K562 (cell line): ENCODE data around the gene SNX9. TPM values are rescaled to one million over a fixed set of nuclear protein-coding genes. Genes with fewer than 3 reads are reported as not detected.

ENCODE experiments used
- ARHGAP35 ChIP-seq: fragments of 450-650 bp; IDR thresholded peaks from 2 replicates; pipeline ENCODE4 v1.6.1; 2018; ENCODE audit not compliant: partially characterized antibody
- GATAD2B ChIP-seq: fragments of 450-650 bp; IDR thresholded peaks from 2 replicates; pipeline ENCODE4 v1.6.1; 2017; ENCODE audit warnings: mild to moderate bottlenecking, borderline replicate concordance
- HNRNPLL ChIP-seq: fragments of 200-400 bp; formaldehyde crosslinking; IDR thresholded peaks from 2 replicates; pipeline ENCODE4 v1.6.1; 2017; ENCODE audit warnings: low read length, low read depth, mild to moderate bottlenecking; ENCODE audit not compliant: poor library complexity, severe bottlenecking
- LCOR ChIP-seq: sonication (generic); formaldehyde crosslinking; IDR thresholded peaks from 2 replicates; pipeline ENCODE4 v1.8.0; 2022; ENCODE audit warnings: mild to moderate bottlenecking, missing genetic modification reagents
- MAFF ChIP-seq: IDR thresholded peaks from 2 replicates; pipeline ENCODE4 v1.6.1; 2012; ENCODE audit warnings: low read length, improper control_type of control experiment
- NEUROD1 ChIP-seq: fragments of 150-350 bp; IDR thresholded peaks from 2 replicates; pipeline ENCODE4 v1.6.1; 2014; ENCODE audit warnings: borderline replicate concordance, low read length, low read depth; ENCODE audit not compliant: partially characterized antibody
- RAD21 ChIP-seq, 2 experiments: fragments of 250-450 bp in 1 of 2; fragments of 450-650 bp in 1 of 2; sonication (Bioruptor Pico) in 1 of 2; formaldehyde crosslinking in 1 of 2; IDR thresholded peaks in 1 of 2; conservative IDR thresholded peaks in 1 of 2; 2 replicates each; pipeline versions ENCODE4 v1.4.0 to v1.8.0; 2020 to 2022; ENCODE audit warnings: mild to moderate bottlenecking in 2 of 2, moderate library complexity in 1 of 2
- RNF2 ChIP-seq: sonication (generic); IDR thresholded peaks from 2 replicates; pipeline ENCODE4 v1.6.1; 2016
- SMAD2 ChIP-seq: fragments of 150-350 bp; IDR thresholded peaks from 2 replicates; pipeline ENCODE4 v1.6.1; 2014; ENCODE audit warnings: low read depth, mild to moderate bottlenecking, low read length
- SREBF1 ChIP-seq: fragments of 150-350 bp; IDR thresholded peaks from 2 replicates; pipeline ENCODE4 v1.6.1; 2014; ENCODE audit warnings: antibody characterized with exemption, low read depth, low read length, borderline replicate concordance
- TBL1XR1 ChIP-seq, 2 experiments: IDR thresholded peaks; 2 replicates each; pipeline ENCODE4 v1.6.1; 2012; ENCODE audit warnings: improper control_type of control experiment in 2 of 2, low read length in 2 of 2, mild to moderate bottlenecking in 1 of 2
- TCFL5 ChIP-seq: fragments of 250-450 bp; sonication (Bioruptor Pico); conservative IDR thresholded peaks from 2 replicates; pipeline ENCODE4 v1.6.1; 2021; ENCODE audit warnings: mild to moderate bottlenecking, moderate library complexity, matching md5 sums
- TEAD4 ChIP-seq, 2 experiments: sonication (generic) in 1 of 2; formaldehyde crosslinking in 1 of 2; IDR thresholded peaks; 2 replicates each; pipeline versions ENCODE4 v1.6.1 to v1.8.0; 2012 to 2022; ENCODE audit warnings: borderline replicate concordance in 1 of 2, inconsistent platforms in 1 of 2, low read length in 1 of 2, mild to moderate bottlenecking in 1 of 2, missing genetic modification reagents in 1 of 2
- ZKSCAN1 ChIP-seq: fragments of 150-350 bp; IDR thresholded peaks from 2 replicates; pipeline ENCODE4 v1.6.1; 2016; ENCODE audit warnings: low read depth, low read length
- polyA plus RNA-seq, 8 experiments: library from polyadenylated mRNA; depleted of rRNA in 4 of 8; stranded (reverse) in 5 of 8; unstranded in 3 of 8; fragments of >200 nt; fragmentation: Nextera tagmentation in 2 of 8; fragmentation: Illumina TruSeq in 1 of 8; extraction: Ambion mirVana in 2 of 8; extraction: Trizol in 1 of 8; gene quantifications; 2 replicates each; pipeline versions ENCODE4 v1.2.1 to v1.2.3, GENCODE V29; 2011 to 2014; ENCODE audit warnings: inconsistent platforms in 1 of 8, missing spikeins in 1 of 8
- total RNA-seq, 7 experiments: library from RNA; depleted of rRNA in 6 of 7; stranded (reverse); fragments of >200 nt in 6 of 7; fragmentation: Illumina TruSeq in 2 of 7; extraction: Trizol in 2 of 7; gene quantifications; 2 replicates each; pipeline versions ENCODE4 v1.2.1 to v1.2.3, GENCODE V29; 2011 to 2021; ENCODE audit warnings: low replicate concordance in 1 of 7
- TF ChIP-seq, protein P1 (sequence below), 2 experiments: fragments of 450-650 bp; IDR thresholded peaks; 2 replicates each; pipeline ENCODE4 v1.6.1; 2016; ENCODE audit warnings: mild to moderate bottlenecking in 2 of 2, borderline replicate concordance in 1 of 2, low read depth in 1 of 2, moderate library complexity in 1 of 2
- TF ChIP-seq, protein P2 (sequence below): sonication (generic); formaldehyde crosslinking; IDR thresholded peaks from 2 replicates; pipeline ENCODE4 v1.9.0; 2022; ENCODE audit warnings: mild to moderate bottlenecking, missing genetic modification reagents
- TF ChIP-seq, protein P3 (sequence below): fragments of 250-450 bp; sonication (Bioruptor Pico); IDR thresholded peaks from 2 replicates; pipeline ENCODE4 v1.8.0; 2022; ENCODE audit warnings: moderate library complexity, mild to moderate bottlenecking, inconsistent platforms

Gene SNX9
- total and polyA plus RNA-seq, 9 of the 15 experiments (the other 6 are each of a cell fraction or from before 2014, with no cell fraction given), result 6.0 to 81.7 (median 57.1) TPM

DNA sequence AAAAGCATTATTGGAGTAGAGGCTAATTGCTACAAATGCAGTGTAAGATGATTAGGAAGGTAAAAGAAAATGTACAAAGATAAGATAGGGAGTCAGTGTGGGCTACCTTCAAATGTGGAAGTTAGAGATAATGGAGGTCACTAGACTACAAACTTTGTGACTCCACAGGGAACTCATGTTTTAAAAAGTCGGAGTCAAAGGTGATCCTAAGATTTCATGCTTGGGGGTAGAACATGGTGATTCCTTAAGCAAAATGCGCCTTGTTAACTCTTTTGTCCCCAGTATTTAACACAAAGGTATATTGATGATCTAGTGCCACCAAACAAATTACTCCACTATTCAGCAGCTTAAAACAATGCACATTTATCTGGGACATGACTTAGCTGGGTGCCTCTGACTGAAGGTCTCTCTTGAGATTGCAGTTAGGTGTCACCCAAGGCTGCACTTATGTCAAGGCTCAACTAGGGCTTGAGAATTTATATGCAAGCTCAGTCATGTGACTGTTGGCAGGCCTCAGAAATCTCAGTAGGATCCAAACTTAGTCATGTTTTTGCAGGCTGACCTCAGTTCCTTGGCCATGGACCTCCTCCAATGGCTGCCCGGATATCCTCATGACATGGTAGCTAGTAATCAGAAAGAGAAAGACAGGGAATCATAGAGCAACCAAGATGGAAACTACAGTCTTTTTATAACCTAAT is 11.4 kb upstream of the SNX9 start (continued):
- TF ChIP-seq HNRNPLL (no peak), LCOR (CRISPR knock-in tag) (no peak), TEAD4 (IDR thresholded peaks at IDR 0.05; ENCODE audit: low read length) (peak; percentile 97), TEAD4 (CRISPR knock-in tag; IDR thresholded peaks at IDR 0.05; ENCODE audit: borderline replicate concordance) (no peak), NEUROD1 (peak; percentile 28), RAD21 (CRISPR knock-in tag; conservative IDR thresholded peaks at IDR 0.05 in 1 of 2, IDR thresholded peaks at IDR 0.05 in 1 of 2) (peak in 1 of 2 experiments; percentile 41; a peak in 1 of 4 replicates), TBL1XR1 (IDR thresholded peaks at IDR 0.05; ENCODE audit: low read length in 2 of 2) (peak; percentile 33 to 89; a peak in 3 of 4 replicates), RNF2 (0 out of 2 replicates have a peak, but pooled peaks have one; percentile 10), SREBF1 (no peak), ZKSCAN1 (no peak), TCFL5 (no peak), GATAD2B (peak; percentile 96), ARHGAP35 (no peak), MAFF (no peak), SMAD2 (no peak)
- TF ChIP-seq, protein P1, sequence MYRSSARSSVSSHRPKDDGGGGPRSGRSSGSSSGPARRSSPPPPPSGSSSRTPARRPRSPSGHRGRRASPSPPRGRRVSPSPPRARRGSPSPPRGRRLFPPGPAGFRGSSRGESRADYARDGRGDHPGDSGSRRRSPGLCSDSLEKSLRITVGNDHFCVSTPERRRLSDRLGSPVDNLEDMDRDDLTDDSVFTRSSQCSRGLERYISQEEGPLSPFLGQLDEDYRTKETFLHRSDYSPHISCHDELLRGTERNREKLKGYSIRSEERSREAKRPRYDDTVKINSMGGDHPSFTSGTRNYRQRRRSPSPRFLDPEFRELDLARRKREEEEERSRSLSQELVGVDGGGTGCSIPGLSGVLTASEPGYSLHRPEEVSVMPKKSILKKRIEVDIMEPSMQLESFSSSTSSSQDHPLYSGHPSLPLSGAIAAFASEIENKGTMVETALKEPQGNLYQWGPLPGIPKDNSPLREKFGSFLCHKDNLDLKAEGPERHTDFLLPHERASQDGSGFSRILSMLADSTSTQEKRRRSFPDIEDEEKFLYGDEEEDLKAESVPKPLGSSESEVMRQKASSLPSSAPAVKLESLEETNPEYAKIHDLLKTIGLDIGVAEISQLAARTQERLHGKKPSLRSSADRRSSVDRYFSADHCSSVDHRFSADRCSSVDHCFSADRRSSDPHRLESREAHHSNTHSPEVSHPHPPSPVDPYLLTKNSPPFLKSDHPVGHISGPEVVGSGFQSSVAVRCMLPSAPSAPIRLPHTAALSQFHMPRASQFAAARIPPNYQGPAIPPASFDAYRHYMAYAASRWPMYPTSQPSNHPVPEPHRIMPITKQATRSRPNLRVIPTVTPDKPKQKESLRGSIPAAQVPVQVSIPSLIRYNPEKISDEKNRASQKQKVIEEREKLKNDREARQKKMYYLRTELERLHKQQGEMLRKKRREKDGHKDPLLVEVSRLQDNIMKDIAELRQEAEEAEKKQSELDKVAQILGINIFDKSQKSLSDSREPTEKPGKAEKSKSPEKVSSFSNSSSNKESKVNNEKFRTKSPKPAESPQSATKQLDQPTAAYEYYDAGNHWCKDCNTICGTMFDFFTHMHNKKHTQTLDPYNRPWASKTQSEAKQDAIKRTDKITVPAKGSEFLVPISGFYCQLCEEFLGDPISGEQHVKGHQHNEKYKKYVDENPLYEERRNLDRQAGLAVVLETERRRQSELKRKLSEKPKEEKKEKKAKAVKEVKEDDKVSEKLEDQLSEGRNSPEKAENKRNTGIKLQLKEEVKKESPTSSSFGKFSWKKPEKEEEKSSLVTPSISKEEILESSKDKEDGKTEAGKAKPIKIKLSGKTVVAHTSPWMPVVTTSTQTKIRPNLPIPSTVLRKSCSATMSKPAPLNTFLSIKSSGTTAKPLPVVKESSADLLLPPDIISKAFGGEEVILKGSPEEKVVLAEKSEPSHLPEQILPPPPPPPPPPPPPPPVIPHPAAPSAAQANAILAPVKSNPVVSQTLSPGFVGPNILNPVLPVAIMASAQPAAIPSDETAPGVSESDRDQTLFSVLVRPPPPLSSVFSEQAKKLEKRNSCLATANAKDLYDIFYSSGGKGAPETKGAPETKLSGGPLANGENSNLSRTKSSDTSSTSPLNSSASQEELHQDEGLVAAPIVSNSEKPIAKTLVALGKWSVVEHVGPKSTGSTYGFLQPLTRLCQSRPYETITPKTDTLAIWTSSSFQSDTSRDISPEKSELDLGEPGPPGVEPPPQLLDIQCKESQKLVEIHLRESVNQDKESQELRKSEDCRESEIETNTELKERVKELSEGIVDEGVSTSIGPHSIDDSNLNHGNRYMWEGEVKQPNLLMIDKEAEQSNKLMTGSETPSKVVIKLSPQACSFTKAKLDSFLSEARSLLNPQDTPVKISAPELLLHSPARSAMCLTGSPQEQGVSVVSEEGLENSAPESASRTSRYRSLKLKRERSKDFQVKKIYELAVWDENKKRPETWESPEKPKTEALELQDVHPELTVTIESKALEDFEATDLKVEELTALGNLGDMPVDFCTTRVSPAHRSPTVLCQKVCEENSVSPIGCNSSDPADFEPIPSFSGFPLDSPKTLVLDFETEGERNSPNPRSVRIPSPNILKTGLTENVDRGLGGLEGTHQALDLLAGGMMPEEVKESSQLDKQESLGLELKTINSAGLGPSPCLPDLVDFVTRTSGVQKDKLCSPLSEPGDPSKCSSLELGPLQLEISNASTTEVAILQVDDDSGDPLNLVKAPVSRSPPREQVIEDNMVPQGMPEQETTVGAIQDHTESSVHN (IDR thresholded peaks at IDR 0.05; ENCODE audit: borderline replicate concordance in 1 of 2, low read depth in 1 of 2), result peak in 1 of 2 experiments; percentile 85; a peak in 1 of 4 replicates
- TF ChIP-seq, protein P2, sequence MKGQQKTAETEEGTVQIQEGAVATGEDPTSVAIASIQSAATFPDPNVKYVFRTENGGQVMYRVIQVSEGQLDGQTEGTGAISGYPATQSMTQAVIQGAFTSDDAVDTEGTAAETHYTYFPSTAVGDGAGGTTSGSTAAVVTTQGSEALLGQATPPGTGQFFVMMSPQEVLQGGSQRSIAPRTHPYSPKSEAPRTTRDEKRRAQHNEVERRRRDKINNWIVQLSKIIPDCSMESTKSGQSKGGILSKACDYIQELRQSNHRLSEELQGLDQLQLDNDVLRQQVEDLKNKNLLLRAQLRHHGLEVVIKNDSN, result peak; percentile 74
- TF ChIP-seq, protein P3, sequence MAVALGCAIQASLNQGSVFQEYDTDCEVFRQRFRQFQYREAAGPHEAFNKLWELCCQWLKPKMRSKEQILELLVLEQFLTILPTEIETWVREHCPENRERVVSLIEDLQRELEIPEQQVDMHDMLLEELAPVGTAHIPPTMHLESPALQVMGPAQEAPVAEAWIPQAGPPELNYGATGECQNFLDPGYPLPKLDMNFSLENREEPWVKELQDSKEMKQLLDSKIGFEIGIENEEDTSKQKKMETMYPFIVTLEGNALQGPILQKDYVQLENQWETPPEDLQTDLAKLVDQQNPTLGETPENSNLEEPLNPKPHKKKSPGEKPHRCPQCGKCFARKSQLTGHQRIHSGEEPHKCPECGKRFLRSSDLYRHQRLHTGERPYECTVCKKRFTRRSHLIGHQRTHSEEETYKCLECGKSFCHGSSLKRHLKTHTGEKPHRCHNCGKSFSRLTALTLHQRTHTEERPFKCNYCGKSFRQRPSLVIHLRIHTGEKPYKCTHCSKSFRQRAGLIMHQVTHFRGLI (CRISPR knock-in tag), result no peak
